ENCODE results near the gene PRKAG1.

The PRKAG1 gene

GRCh38 chr12:49030714-49031572 lies 12.4 kb upstream of the PRKAG1 start:
- DNase-seq = no peak

GRCh38 chr12:49030119-49030518 lies 11.5 kb upstream of the PRKAG1 start:
- no peak for DNase-seq

DNA sequence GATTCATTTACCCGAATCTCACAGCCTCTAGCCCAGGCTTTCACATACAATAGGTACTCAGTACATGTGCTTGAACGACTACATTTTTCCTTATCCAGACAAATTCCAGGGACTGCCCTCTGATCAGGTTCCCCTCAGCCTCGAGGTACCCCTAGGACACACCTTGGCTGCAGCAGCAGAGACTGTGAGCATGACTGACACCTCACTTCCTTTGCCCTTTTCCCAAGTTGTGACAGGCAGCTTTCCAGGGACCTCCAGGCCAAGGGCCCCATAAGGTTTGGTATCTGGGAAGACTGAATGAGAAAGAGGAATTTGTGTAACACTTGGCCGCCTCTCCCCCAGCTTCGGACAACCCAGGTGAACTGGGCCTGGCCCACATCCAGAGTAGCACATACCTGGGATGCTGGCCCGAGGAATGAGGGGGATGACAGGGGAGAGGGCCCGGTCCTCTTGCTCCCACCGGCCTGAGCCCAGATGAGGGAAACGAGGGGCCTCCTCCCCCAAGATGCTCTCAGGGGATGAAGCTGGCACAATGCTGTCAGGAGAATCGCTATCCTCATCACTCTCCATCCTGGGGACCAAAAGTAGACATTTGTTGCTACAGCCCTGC lies 10.2 kb upstream of the PRKAG1 start:
- no peak for DNase-seq

GRCh38 chr12:49027846-49028555 lies 9.4 kb upstream of the PRKAG1 start:
- no peak for DNase-seq

GRCh38 chr12:49026678-49027480 lies 8.3 kb upstream of the PRKAG1 start:
- no peak for DNase-seq

DNA sequence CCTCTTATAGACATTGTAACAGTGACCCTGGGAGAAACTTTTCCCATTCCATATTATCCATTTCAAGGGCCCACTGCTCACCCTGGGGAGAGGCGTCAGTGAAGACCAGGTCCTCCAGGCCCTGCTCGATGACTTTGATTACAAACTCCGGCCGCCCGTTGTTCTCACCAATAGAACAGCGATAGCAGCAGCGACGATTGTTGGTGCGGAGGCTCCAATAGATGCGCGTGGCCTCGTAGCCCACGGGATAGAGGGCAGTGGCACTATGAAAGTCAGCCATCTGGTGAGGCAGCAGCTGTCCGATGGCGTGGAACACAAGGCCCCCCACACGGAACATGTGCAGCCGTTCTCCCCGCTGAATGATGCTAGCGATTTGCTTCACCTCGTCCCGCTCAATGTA lies 7.5 kb upstream of the PRKAG1 start:
- DNase-seq = no peak

DNA sequence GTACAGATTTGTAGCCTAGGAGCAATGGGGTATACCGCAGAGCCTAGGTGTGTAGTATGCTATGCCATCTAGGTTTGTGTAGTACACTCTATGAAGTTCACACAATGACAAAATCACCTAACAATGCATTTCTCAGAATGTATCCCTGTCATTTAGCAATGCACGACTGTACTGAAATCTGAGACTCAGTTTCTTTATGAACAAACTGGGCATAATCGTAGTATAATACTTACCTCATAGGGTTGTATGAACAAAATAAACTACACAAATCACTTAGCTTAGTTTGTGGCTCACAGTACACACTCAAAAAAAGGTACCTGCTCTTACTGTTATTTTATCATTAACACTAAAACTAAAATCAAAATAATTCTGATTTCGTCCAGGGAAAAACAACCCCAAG lies 6.9 kb upstream of the PRKAG1 start:
- no peak for DNase-seq

GRCh38 chr12:49024543-49024942 lies 6.0 kb upstream of the PRKAG1 start:
- no peak for DNase-seq

GRCh38 chr12:49023812-49024211 lies 5.2 kb upstream of the PRKAG1 start:
- DNase-seq = no peak

GRCh38 chr12:49022558-49023178 lies 4.1 kb upstream of the PRKAG1 start:
- DNase-seq = no peak

GRCh38 chr12:49021292-49021915 lies 2.8 kb upstream of the PRKAG1 start:
- DNase-seq = no peak

DNA sequence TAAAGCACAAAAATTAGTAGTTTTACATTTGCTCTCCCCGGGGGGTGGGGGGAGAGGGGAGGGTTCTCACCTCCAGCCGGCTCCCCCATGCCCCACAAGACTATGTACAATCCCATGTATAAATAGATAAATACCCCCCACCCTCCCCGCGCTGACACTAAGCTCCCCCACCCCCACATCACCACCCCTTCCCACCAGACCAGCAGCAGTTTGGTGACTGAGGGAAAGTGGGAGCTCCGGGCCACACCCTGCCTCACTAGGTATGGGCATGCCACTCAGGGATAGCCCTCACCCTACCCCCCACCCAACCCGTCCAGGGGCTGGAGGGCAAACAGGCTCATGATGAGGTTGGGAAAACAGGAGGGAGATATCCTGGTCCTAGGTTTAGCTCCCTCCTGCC lies 1.9 kb upstream of the PRKAG1 start:
- DNase-seq = no peak

DNA sequence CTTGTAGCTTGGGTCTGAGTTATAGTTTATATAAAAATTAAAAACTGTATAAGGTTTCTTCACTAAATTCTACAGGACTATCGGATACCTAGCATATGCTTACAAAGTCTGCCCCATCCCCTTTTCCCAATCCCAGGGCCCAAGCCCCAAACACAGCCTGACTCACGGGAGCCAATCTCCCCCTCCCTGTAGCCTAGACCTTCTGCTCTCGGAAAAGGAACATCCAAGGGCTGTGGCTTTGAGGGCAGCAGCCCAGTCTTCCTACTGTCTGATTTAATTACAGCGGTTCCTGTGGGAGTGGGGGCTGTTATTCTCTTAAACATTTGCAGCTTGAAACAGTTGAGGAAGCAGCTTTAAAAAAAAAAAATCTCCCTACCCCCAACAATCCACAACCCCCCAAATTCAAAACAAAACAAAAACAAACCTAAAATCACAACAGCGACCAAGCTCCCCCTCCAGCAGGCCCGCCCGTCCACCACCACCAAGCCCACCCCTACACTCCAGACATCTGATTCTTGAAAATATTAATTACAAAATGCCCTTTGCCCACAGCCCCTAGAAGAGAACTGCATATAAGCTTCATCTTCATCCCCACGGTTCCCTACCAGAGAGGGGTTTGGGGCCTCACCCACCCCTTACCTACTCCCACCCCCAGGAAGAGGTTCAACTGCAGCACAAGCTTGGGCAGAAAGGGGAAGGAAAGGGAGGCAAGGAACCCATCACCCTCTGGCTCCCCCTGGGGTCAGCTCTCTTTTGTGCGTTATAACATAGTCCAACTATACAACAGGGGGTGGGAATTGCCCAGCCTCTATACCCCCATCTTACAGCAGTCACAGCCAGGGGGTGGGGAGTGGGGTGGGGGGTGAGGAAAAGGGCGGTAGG lies 1.1 kb upstream of the PRKAG1 start:
- DNase-seq = no peak

- no peak for DNase-seq
Observed at GRCh38 chr12:49019120-49019430, 499 bp upstream of the PRKAG1 start.

GRCh38 chr12:49017891-49018260 lies 700 bp downstream of the PRKAG1 start:
- DNase-seq = no peak

GRCh38 chr12:49015196-49015595 lies 3.4 kb downstream of the PRKAG1 start:
- DNase-seq = no peak

- no peak for DNase-seq
Observed at GRCh38 chr12:49014547-49014946, 4.0 kb downstream of the PRKAG1 start.

- DNase-seq = no peak
Observed at GRCh38 chr12:49013428-49013827, 5.1 kb downstream of the PRKAG1 start.

GRCh38 chr12:49012739-49013138 lies 5.8 kb downstream of the PRKAG1 start:
- DNase-seq = no peak

- no peak for DNase-seq
Observed at GRCh38 chr12:49010092-49010668, 8.4 kb downstream of the PRKAG1 start.

- no peak for DNase-seq
Observed at GRCh38 chr12:49008943-49009342, 9.6 kb downstream of the PRKAG1 start.

Measured in GOT3 (cell line).